ENCODE results near the gene SPECC1L. TPM values are rescaled to one million over a fixed set of nuclear protein-coding genes. Genes with fewer than 3 reads are reported as not detected.
"Not testable (repeated sequence)": the region's sequence is repeated elsewhere in the genome, so short reads cannot be mapped to it uniquely, and the experiment has no call there.

The SPECC1L gene
- total RNA-seq, 2 donors from 2014 or later, result 33.6 to 39.1 TPM

GRCh38 chr22:24247011-24247507 lies 23.6 kb upstream of the SPECC1L start:
- no peak for TF ChIP-seq CTCF (IDR thresholded peaks at IDR 0.05)
- Histone ChIP-seq H3K4me3 (no peak overlapping the region), H3K36me3 (no peaks in the 10 kb centered on the region), H3K27me3 (no peaks in the 10 kb centered on the region), H3K27ac (peak overlapping the region; percentile 80 to 82), H3K4me1 (peaks cover 0 to 50% of the 10 kb centered on the region in 2 donors), H3K9me3 (no peaks in the 10 kb centered on the region)
- no peak for DNase-seq (ENCODE audit: low spot score)

DNA sequence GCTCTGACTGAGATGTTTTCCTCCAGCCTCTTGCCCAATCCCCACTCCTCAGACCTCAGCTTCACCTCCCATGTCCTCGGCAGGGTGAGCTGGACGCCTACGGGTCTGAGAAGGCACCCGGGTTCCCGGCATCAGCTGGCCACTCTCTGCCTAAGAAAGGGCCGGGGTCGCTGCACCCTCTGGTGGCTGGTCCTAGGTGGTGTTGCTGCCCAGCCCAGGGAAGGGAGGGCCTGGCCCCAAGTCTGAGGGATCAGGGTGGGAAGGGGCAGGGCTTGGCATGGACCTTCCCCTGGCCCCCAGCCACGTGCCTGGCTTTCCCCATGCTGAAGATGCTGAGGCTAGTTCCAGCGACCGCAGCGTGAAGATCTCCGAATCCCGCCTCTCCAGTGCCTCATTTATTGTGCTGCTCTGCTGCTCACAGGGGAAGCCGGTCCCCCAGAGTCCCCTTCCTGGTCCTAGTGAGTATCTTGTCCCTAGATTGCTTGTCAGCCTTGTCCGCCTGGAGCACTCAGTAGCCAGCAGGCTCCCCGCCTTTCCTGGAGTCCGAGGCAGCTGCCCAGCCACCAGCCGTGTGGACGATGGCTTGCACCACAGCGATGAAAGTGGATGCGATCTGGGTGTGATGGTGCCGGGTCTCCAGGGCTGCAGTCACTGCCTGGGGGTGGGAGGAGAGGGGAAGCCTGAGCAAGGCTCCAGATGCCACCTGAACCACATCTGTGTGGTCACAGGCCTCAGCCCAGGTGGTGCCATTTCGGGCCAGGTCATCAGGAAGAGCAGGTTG lies 22.9 kb upstream of the SPECC1L start:
- Histone ChIP-seq H3K9me3 (no peaks in the 10 kb centered on the region), H3K36me3 (no peaks in the 10 kb centered on the region), H3K27ac (peak overlapping the region; percentile 80 to 82), H3K4me3 (no peak overlapping the region), H3K4me1 (peaks cover 0 to 43% of the 10 kb centered on the region in 2 donors), H3K27me3 (no peaks in the 10 kb centered on the region)
- peak; percentile 88 to 91 for TF ChIP-seq CTCF (IDR thresholded peaks at IDR 0.05)
- peak; percentile 98 for DNase-seq (ENCODE audit: low spot score)

GRCh38 chr22:24248611-24249010 lies 22.0 kb upstream of the SPECC1L start:
- not testable (repeated sequence) for H3K4me3 ChIP-seq; H3K27me3 ChIP-seq; H3K27ac ChIP-seq; H3K36me3 ChIP-seq; DNase-seq (ENCODE audit: low spot score); H3K9me3 ChIP-seq
- peaks cover 0 to 35% of the 10 kb centered on the region in 2 donors for H3K4me1 ChIP-seq

DNA sequence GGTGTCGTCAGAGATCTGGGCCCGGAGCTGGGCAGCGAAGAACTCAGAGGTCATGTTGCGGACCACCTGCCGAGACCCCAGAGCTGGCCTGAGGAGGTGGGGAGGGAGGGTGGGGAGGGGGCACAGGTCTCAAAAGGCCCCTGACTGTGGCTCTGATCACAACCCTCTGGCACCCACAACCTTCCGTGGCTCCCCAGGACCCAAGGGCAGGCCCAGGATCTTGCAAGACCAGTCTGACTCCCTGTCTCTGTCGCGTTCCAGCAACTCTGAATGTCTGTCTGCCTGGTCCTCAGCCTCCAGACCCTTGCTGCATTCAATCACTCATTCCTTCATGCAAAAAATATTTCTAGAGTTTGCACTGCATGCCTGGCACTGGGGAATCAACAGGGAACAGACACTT lies 21.2 kb upstream of the SPECC1L start:
- not testable (repeated sequence) for H3K4me3 ChIP-seq; DNase-seq (ENCODE audit: low spot score); H3K36me3 ChIP-seq; H3K27ac ChIP-seq; H3K9me3 ChIP-seq; H3K27me3 ChIP-seq
- peaks cover 0 to 33% of the 10 kb centered on the region in 2 donors for H3K4me1 ChIP-seq

- DNase-seq (ENCODE audit: low spot score); H3K27me3 ChIP-seq; H3K36me3 ChIP-seq; H3K4me3 ChIP-seq; H3K27ac ChIP-seq; H3K9me3 ChIP-seq: not testable (repeated sequence)
- peaks cover 0 to 18% of the 10 kb centered on the region in 2 donors for H3K4me1 ChIP-seq
These were observed 19.3 kb upstream of the SPECC1L start for GRCh38 chr22:24251286-24251685.

- not testable (repeated sequence) for H3K4me1 ChIP-seq; H3K9me3 ChIP-seq; H3K27ac ChIP-seq; H3K4me3 ChIP-seq; DNase-seq (ENCODE audit: low spot score); H3K27me3 ChIP-seq; H3K36me3 ChIP-seq
These were observed 17.5 kb upstream of the SPECC1L start for GRCh38 chr22:24253126-24253525.

GRCh38 chr22:24256136-24256535 lies 14.5 kb upstream of the SPECC1L start:
- not testable (repeated sequence) for H3K4me1 ChIP-seq, H3K27ac ChIP-seq, H3K27me3 ChIP-seq, H3K9me3 ChIP-seq, H3K4me3 ChIP-seq, H3K36me3 ChIP-seq
- peak; percentile 9 for DNase-seq (ENCODE audit: low spot score)

DNA sequence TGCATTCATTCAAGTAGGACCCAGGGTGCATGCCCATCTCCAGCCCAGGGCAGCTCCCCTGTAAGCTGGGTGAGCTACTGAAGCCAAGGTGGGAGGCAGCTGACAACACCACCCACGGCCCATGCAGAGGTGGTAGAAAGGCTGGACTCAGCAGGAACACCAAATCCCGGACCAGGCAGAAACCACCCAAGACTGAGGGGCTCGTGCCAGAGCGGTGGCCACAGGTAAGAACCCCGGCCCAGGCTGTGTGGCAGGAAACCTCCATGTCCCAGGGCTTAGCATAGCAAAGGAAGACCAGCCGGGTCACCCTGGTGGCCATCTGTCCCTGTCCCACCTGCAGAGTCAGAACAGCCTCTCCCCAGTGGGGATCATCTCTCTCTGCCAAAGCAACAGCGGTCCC lies 13.9 kb upstream of the SPECC1L start:
- H3K9me3 ChIP-seq, H3K27ac ChIP-seq, H3K4me3 ChIP-seq, H3K36me3 ChIP-seq, H3K27me3 ChIP-seq, H3K4me1 ChIP-seq: not testable (repeated sequence)
- peak; percentile 56 for DNase-seq (ENCODE audit: low spot score)

- peak; percentile 89 for DNase-seq (ENCODE audit: low spot score)
- not testable (repeated sequence) for H3K27me3 ChIP-seq, H3K9me3 ChIP-seq, H3K36me3 ChIP-seq, H3K4me3 ChIP-seq, H3K4me1 ChIP-seq
- TF ChIP-seq CTCF (IDR thresholded peaks at IDR 0.05), result peak in 1 of 2 donors; percentile 36
- H3K27ac ChIP-seq, result peak overlapping the region in 1 of 2 donors; percentile 43
These were observed 11.2 kb upstream of the SPECC1L start for GRCh38 chr22:24259459-24259858.

GRCh38 chr22:24262185-24262749 lies 8.4 kb upstream of the SPECC1L start:
- not testable (repeated sequence) for H3K4me3 ChIP-seq, H3K4me1 ChIP-seq
- DNase-seq (ENCODE audit: low spot score), result peak; percentile 51

GRCh38 chr22:24263479-24263878 lies 7.2 kb upstream of the SPECC1L start:
- H3K36me3 ChIP-seq, H3K4me1 ChIP-seq, H3K27me3 ChIP-seq, H3K27ac ChIP-seq, H3K4me3 ChIP-seq, H3K9me3 ChIP-seq: not testable (repeated sequence)
- DNase-seq (ENCODE audit: low spot score), result peak; percentile 34

More at GRCh38 chr22:24262185-24262749, 8.4 kb upstream of the SPECC1L start:
- not testable (repeated sequence) for H3K27me3 ChIP-seq, H3K36me3 ChIP-seq, H3K9me3 ChIP-seq, H3K27ac ChIP-seq

Data from right atrium auricular region (tissue), 2 donors.